GM19397 (cell line): ENCODE results near the gene C1orf216.
A peak's percentile ranks its signal among the peaks of the same experiment; 100 is the strongest.
"Not testable (repeated sequence)": the region's sequence is repeated elsewhere in the genome, so short reads cannot be mapped to it uniquely, and the experiment has no call there.

ENCODE experiments used
- ATAC-seq: cut with Tn5 transposase; IDR thresholded peaks from one replicate; pipeline ENCODE4 v1.9.1; 2021; ENCODE audit warnings: mild to moderate bottlenecking, moderate library complexity; ENCODE audit not compliant: unreplicated experiment

C1orf216 gene, protein sequence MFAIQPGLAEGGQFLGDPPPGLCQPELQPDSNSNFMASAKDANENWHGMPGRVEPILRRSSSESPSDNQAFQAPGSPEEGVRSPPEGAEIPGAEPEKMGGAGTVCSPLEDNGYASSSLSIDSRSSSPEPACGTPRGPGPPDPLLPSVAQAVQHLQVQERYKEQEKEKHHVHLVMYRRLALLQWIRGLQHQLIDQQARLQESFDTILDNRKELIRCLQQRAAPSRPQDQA

GRCh38 chr1:35718492-35719336 is at the start of gene C1orf216:
TSS of gene C1orf216 (minus strand) at chr1:35718884. CDS start at chr1:35716321, 2,563 bp downstream.
- ATAC-seq = peak; percentile 56

DNA sequence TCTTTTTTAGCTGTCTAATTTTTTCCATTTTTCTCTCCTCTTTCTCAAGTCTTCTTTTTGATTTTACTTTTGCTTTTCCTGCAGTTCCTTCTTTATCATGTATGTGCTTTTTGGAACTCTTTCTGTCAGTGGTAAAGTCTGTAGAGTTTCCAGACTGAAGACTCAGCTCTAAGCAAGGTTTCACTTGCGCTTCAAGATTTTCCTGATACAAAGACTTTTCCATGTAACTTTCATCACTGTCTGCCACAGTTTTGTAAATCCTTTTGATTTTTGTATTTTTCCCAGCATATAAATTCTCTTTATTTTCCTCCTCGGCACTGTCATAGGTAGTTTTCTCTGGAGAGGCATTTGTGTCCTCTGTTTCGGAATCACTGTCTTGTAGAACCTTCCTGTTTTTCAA is 45.6 kb upstream of the C1orf216 start:
- no peak for ATAC-seq

GRCh38 chr1:35763201-35763600 is 44.5 kb upstream of the C1orf216 start:
- no peak for ATAC-seq

- ATAC-seq = no peak
Measured at GRCh38 chr1:35762141-35762540, 43.5 kb upstream of the C1orf216 start.

- no peak for ATAC-seq
Measured at GRCh38 chr1:35756064-35756463, 37.4 kb upstream of the C1orf216 start.

DNA sequence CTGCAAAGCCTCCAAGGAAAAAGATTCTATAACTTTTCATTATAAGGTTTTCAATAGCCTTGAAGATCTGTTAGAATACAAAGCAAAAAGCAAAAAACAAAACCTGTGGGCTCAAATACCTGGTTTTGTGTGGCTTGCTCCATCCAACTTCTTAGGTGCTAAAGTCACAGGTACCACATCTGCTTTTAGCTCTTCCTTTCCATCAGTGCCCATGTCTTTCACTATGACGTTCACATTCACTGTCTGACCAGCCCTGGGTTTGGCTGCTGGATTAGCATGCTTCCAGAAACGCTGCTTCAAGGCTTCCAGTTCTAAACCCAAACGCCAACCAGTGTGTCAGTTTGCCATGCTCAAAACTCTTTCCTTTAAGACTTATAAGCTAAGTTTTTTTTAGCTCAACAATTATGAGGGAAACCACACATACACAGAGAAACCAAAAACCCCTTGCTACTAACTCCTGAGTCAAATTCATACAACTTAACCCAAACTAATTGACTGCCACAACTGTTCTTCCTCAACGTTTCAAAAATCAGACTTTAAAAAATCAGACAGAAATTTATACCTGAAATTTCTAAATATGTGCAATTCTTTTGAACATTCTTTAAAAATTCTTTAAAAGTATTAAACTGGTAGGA is 35.1 kb upstream of the C1orf216 start:
- ATAC-seq = no peak

DNA sequence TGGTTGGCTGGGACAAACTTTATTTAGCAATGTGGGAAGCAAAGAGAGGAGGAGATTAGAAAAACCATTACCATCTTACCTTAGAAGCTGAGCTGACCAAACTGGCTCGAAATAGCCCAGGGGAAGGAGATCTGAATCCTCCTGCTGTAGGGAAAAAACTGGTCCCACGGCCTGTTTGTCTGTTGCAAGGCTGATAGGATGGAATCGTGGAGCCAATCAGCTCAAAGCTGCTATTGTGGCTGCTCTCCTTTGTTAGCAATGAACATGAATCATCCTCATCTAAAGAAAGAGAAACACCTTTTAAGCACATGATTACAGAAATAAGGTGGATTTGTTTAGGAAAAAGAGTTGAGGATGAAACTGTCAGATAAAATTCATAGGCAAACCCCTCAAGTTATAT is 29.6 kb upstream of the C1orf216 start:
- no peak for ATAC-seq

GRCh38 chr1:35745124-35745730 is 26.5 kb upstream of the C1orf216 start:
- no peak for ATAC-seq

GRCh38 chr1:35737120-35737519 is 18.4 kb upstream of the C1orf216 start:
- no peak for ATAC-seq

- ATAC-seq = no peak
Measured at GRCh38 chr1:35727434-35728040, 8.9 kb upstream of the C1orf216 start.

DNA sequence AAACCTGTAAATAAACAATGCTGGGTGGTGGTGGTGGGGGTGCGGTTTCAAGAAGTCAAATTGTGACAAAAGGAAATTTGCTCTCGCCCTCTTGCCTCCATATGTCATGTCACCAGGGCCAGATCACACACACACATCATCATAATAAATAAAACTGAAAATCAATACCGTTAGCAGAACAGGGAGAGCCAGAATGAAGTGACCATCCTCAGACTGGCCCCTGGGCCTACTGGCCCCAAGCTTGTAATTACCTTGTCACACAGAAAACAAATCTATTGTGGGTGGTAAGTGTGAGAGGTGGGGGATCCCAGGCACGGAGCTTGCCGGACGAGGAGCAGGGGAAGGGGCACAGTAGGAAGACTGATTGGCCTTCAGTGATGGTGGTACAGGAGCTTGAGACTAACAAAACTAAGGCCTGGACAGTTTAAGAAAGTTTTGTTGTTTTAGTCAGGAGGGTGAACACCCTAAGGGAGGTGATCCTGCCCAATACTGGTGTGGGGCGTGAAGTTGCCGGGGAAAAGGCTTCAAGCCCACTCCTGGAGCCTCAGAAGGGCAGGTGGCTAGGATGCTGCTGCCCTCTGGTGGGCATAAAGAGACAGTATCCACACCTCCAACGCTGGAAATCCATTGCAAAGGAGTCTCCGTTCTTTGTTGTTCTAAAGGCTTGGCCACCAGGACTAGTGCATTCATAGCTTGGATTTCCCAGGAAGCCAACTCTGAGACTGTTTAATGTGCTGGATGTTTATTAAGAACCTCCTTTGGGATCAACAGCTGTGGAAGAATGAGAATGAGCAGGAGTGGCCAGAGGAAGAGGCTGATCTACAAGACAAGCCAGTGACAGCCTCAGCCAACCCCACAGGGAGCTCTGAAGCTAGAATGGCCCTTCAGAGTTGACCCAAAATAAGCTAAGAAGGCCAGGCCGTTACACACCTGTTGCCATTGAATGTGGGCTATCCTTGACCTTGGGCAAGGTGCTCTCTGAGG is 8.1 kb upstream of the C1orf216 start:
- ATAC-seq = no peak

- ATAC-seq = no peak
Measured at GRCh38 chr1:35725596-35725995, 6.9 kb upstream of the C1orf216 start.

DNA sequence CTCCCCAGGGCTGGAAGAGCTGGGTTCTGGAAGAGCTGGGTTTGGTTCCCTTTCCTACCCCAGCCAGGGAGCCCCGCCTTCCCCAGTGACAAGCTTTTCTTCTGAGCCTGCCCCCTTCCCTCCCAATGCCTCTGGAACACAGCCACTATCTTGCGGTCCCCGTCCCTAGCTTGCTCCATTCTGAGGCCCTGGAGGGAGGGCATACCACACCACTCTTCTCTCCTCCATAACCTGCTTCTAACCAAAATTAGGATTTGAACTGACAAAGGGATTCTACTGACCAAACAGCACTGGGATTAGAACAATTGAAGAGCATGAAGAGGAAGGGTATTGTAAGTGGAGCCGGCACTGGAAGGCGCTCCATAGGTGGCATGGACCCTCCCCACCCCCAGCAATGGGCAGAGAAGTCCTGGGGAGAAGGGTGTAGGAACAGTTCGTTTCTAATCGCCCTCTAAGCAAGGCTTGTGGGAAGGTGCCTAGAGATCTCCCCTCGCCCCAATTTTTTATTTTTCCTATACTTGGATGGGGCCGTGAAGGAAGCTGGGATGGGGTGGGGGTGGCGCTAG is 690 bp downstream of the C1orf216 start:
- no peak for ATAC-seq

GRCh38 chr1:35715568-35716002 is 3.1 kb downstream of the C1orf216 start:
- ATAC-seq = peak; percentile 50

DNA sequence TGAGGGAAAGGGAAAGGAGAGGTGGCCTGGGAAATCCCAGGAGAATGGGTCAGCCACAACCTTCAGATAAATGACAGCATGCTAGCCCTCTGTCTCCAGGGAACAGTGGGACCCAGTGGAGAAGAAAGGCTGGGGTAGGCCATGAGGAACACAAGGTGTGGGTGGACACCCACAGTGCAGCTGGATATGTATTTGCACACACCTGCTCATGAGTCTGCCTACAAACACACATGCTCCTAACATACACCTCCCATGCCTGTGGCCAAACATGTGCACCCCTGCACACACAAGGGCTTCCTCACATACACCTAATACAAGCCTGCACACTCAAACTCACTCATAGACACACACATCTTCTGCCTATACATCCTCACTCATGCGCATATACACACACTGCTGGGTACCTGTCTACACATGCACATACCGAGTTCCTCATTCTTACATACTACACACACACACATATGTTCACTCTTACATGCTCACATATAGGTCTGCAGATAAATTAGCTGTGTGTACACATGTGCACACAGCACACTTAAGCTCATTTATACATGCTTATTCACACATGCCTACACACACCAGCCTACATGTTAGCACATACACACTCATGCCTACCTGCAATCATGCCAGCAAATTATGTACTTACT is 3.6 kb downstream of the C1orf216 start:
- ATAC-seq = peak; percentile 8

DNA sequence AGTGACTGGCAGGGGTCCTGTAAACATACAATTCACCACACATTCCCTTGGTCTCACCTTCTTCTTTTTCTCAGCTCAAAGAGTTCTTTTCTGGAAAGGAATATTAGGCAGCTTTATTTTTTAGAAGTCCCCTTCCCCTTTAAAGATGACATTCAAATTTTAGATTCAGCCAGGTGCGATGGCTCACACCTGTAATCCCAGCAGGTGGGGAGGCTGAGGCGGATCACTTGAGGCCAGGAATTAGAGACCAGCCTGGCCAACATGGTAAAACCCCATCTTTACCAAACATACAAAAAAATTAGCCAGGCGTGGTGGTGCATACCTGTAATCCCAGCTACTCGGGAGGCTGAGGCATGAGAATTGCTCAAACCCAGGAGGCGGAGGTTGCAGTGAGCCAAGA is 7.6 kb downstream of the C1orf216 start:
- not testable (repeated sequence) for ATAC-seq

DNA sequence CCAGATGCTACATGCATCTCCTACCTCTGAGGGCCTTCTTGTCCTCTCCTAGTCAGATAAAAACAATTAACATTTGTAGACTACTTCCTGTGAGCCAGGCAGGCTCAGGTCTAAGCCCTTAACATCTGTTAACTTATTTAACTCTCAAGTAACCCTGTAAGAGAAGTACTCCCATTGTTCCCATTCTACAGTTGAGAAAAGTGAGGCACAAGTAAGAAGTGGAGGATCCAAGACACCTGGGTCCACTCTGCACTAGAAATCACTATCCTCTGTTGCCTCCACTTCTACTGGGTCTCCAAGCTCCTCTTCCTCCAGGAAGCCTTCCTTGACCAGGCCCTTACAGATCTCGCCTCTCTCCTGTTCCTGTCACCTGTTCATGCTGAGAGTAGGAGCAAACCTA is 9.7 kb downstream of the C1orf216 start:
- ATAC-seq = no peak

DNA sequence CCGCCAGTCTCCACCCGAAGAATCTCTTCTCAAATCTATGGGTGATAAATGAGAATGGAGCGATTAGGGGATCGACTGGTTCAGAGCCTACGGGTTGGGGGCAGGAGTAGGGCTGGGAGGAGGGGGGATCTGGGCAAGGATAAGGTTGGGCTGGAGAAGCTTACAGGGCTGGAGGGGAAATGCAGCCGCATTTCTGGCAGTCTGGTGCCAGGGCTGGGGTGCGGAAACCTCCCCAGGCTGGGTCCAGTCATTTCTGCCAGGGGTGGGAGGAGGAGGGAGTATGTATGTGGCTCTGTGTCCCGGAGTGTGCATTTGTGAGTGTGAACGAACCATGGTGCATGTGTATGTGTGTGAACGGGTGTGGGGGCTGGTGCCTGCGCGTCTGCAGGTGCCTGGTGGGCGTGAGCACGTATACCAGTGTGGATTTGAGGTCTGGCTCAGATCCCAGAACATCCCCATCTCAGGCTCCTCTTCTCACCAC is 10.2 kb downstream of the C1orf216 start:
- no peak for ATAC-seq
